ENCODE measurements around the gene MKI67.

- TF ChIP-seq EZH2 (IDR thresholded peaks at IDR 0.05; ENCODE audit: borderline replicate concordance, insufficient read depth, low read depth, low read length, poor library complexity, severe bottlenecking) (no peak), CTCF (IDR thresholded peaks at IDR 0.05) (no peak)
Measured at GRCh38 chr10:128115356-128115755, 10.9 kb downstream of the MKI67 start.

All from B cell (primary cell).